Epithelial cell of proximal tubule (primary cell): ENCODE results near the gene ABCA7. TPM values are rescaled to one million over a fixed set of nuclear protein-coding genes. Genes with fewer than 3 reads are reported as not detected.

Experiments used
- DNase-seq: peaks from one replicate; pipeline ENCODE4 v3.0.0-alpha.2; 2011; ENCODE audit warnings: low read depth
- H3K4me3 ChIP-seq: 2 replicates; pipeline ENCODE4 v1.5.1; 2011; ENCODE audit warnings: low read depth, mild to moderate bottlenecking, low read length
- total RNA-seq: library from RNA; depleted of rRNA; stranded (reverse); fragments of >200 nt; gene quantifications from 2 replicates; pipeline ENCODE4 v1.2.3, GENCODE V29; 2015
- TF ChIP-seq, protein P1 (sequence below): conservative IDR thresholded peaks from 2 replicates; pipeline ENCODE4 v1.5.1; 2012; ENCODE audit warnings: low read depth, mild to moderate bottlenecking, low read length

ABCA7 gene
- total RNA-seq, 1 donor from 2014 or later = 9.7 TPM

DNA sequence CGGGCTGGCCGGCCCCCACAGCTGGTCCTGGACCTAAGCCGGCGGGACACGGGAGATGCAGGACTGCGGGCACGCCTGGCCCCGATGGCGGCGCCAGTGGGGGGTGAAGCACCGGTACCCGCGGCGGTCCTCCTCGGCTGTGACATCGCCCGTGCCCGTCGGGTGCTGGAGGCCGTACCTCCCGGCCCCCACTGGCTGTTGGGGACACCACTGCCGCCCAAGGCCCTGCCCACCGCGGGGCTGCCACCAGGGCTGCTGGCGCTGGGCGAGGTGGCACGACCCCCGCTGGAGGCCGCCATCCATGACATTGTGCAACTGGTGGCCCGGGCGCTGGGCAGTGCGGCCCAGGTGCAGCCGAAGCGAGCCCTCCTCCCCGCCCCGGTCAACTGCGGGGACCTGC is 36.6 kb upstream of the ABCA7 start:
- DNase-seq = no peak
- no peak overlapping the region for H3K4me3 ChIP-seq
- TF ChIP-seq, protein P1, sequence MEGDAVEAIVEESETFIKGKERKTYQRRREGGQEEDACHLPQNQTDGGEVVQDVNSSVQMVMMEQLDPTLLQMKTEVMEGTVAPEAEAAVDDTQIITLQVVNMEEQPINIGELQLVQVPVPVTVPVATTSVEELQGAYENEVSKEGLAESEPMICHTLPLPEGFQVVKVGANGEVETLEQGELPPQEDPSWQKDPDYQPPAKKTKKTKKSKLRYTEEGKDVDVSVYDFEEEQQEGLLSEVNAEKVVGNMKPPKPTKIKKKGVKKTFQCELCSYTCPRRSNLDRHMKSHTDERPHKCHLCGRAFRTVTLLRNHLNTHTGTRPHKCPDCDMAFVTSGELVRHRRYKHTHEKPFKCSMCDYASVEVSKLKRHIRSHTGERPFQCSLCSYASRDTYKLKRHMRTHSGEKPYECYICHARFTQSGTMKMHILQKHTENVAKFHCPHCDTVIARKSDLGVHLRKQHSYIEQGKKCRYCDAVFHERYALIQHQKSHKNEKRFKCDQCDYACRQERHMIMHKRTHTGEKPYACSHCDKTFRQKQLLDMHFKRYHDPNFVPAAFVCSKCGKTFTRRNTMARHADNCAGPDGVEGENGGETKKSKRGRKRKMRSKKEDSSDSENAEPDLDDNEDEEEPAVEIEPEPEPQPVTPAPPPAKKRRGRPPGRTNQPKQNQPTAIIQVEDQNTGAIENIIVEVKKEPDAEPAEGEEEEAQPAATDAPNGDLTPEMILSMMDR = no peak

DNA sequence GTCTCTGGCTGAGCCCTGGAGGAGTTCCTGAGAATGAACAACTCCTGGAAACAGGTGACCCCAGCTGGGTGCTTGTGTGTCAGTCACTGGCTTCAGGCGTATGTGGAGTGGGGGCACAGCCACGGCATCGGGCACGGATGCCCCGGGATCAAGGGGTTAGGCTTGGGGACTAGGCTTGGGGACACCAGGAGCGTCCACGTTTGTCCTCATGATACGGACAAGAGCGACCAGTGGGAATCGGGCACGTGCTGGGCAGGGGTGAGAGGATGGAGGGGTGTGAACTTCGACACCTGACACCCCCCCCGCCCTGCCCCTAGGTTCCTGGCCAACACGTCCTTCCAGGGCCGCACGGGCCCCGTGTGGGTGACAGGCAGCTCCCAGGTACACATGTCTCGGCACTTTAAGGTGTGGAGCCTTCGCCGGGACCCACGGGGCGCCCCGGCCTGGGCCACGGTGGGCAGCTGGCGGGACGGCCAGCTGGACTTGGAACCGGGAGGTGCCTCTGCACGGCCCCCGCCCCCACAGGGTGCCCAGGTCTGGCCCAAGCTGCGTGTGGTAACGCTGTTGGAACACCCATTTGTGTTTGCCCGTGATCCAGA is 35.6 kb upstream of the ABCA7 start:
- DNase-seq = no peak
- TF ChIP-seq, protein P1 = no peak

DNA sequence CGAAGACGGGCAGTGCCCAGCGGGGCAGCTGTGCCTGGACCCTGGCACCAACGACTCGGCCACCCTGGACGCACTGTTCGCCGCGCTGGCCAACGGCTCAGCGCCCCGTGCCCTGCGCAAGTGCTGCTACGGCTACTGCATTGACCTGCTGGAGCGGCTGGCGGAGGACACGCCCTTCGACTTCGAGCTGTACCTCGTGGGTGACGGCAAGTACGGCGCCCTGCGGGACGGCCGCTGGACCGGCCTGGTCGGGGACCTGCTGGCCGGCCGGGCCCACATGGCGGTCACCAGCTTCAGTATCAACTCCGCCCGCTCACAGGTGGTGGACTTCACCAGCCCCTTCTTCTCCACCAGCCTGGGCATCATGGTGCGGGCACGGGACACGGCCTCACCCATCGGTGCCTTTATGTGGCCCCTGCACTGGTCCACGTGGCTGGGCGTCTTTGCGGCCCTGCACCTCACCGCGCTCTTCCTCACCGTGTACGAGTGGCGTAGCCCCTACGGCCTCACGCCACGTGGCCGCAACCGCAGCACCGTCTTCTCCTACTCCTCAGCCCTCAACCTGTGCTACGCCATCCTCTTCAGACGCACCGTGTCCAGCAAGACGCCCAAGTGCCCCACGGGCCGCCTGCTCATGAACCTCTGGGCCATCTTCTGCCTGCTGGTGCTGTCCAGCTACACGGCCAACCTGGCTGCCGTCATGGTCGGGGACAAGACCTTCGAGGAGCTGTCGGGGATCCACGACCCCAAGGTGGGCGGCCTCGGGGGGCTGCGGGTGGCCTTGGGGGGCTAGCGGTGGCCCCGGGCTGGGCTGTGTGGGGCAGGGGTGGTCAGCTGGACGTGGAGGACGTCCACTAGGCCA is 34.9 kb upstream of the ABCA7 start:
- no peak for DNase-seq
- TF ChIP-seq, protein P1 = no peak
- no peak overlapping the region for H3K4me3 ChIP-seq

More for the DNA sequence above, 35.6 kb upstream of the ABCA7 start:
- no peak overlapping the region for H3K4me3 ChIP-seq

DNA sequence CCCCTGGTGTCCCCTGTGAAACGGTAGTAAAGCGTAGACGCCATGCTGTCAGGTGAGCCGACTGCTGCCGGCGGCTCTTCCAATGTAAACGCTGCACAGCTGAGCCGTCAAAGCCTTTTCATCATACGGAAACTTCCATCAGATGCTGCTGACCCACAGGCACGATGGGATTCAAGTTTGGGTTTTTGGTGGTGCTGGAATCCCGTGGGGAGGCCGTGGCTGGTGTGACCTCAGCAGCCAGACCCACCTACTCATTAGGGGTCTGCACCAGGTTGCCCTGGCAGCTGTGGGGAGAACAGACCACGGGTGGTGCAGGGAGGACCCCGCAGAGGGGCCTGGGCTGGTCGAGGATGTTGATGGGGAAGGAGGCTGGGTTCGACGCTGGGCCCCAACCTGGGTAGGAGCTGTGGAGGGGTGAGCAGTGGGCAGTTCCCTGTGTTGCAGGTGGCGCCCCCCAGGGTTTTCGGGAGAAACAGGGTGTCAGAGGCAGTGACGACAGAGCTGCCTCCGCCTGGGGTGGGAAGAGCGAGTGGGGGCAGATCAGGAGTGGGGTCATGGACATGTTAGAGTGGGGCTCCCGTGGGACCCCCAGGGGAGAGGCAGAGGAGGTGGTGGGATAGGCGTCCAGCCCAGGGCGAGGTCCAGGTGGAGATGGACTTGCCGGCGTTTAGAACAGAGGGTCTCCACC is 33.1 kb upstream of the ABCA7 start:
- no peak for DNase-seq
- H3K4me3 ChIP-seq = no peak overlapping the region
- TF ChIP-seq, protein P1 = no peak

DNA sequence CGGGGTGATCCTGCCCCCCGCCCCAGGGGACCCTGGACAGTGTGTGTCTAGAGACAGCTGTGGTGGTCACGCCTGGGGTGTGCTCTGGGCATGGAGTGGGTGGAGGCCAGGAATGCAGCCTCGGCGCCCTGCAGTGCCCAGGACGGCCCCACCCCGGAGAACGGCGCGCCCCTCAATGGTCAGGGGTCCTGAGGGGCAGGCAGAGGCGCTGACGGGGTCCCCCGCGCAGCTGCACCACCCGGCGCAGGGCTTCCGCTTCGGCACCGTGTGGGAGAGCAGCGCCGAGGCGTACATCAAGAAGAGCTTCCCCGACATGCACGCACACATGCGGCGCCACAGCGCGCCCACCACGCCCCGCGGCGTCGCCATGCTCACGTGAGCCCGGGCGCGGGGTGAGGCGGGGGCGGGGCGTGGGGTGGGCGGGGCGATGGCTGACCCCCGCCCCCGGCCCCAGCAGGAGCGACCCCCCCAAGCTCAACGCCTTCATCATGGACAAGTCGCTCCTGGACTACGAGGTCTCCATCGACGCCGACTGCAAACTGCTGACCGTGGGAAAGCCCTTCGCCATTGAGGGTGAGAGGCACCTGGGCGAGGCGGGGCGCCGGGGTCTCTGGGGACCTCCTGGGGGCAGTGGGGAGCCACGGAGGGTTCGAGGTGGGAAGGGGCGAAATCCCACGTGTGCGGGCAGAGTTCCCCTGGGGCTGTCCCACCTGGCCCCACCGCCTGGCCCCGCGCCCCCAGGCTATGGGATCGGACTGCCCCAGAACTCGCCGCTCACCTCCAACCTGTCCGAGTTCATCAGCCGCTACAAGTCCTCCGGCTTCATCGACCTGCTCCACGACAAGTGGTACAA is 32.3 kb upstream of the ABCA7 start:
- DNase-seq = no peak
- TF ChIP-seq, protein P1 = no peak
- no peak overlapping the region for H3K4me3 ChIP-seq

DNA sequence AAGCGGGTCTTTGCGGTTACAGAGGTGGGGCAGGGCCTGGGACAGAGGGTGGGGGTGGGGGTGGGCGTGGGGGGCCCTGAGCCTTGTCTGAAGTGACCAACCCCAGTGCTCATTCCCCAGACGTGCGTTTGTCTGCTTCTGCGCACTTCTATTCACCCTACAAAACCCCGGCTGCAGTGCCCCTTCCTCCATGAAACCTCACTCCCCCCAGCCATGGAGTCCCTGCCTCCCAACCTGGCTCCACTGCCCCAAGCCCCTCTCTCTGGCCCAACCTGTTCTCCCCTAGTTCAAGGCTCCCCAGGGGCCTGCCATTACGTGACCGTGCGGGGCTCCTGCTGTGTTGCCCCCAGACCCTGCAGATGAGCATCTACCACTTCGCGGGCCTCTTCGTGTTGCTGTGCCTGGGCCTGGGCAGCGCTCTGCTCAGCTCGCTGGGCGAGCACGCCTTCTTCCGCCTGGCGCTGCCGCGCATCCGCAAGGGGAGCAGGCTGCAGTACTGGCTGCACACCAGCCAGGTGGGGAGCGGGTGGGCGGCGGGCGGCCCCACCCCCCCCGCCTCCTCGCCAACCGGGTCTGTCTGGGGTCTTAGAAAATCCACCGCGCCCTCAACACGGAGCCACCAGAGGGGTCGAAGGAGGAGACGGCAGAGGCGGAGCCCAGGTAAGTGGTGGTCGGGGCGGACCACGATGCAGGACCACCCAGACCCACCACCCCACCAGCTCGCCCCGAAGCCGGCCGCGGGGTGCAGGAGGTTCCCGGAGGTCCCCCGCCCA is 31.5 kb upstream of the ABCA7 start:
- TF ChIP-seq, protein P1 = no peak
- DNase-seq = no peak
- no peak overlapping the region for H3K4me3 ChIP-seq
